Epidermal melanocyte (primary cell): ENCODE results near the gene ZNF768.

Source experiments
- DNase-seq: peaks from one replicate; pipeline ENCODE4 v3.0.0; 2011; ENCODE audit warnings: low spot score; ENCODE audit not compliant: insufficient read length

ZNF768 gene

DNA sequence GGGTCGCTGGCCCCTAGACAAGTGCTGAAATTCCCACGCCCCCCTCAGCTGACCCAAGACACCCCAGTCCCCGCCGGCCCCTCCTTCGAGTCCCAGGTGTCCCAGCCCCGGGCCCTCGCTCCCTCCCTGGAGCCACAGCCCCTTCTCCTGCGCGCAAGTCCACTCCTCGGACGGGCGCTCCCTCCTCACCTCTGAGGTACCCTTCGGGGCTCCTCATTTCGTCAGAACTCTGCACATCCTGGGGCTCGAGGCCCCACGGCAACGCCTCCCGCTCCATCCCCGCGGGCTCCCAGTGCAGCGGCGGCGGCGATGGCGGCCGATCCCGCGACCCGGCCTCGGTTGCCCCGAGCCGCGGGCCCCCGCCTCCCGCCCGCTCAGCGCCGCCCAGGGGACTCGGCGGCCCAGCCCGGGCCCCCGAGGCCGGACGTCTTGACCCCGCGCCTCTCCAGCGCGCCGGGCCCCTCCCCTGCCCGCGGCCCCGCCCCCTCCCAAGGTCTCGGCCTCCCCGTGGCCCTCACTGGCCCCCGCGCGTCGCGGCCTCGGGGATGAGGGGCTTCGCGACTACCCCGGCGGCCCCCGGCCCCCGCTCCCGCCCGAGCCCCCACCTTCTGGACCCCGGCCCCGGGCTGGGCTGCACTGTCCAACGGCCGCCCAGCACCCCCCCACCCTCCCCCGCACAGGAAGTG, at the start of gene ZNF768:
ZNF768 (minus strand) TSS at position 430 of the 686 bp plus-strand sequence; CDS start at position 277, 153 bp downstream.
- DNase-seq = no peak

DNA sequence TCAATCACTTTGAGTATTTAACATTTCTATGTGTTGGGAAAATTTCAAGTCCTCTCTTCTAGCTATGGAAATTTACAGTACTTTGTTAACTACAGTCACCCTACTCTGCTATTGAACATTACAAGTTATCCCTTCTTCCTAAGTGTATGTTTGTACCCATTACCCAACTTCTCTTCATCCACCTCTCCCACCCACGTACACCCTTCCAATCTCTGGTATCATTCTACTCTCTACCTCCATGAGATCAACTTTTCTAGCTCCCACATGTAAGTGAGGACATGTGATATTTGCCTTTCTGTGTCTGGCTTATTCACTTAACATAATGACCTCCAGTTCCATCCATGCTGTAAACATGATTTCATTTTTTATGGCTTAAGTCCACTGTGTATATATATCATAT, 48.3 kb upstream of the ZNF768 start:
- DNase-seq = no peak

DNA sequence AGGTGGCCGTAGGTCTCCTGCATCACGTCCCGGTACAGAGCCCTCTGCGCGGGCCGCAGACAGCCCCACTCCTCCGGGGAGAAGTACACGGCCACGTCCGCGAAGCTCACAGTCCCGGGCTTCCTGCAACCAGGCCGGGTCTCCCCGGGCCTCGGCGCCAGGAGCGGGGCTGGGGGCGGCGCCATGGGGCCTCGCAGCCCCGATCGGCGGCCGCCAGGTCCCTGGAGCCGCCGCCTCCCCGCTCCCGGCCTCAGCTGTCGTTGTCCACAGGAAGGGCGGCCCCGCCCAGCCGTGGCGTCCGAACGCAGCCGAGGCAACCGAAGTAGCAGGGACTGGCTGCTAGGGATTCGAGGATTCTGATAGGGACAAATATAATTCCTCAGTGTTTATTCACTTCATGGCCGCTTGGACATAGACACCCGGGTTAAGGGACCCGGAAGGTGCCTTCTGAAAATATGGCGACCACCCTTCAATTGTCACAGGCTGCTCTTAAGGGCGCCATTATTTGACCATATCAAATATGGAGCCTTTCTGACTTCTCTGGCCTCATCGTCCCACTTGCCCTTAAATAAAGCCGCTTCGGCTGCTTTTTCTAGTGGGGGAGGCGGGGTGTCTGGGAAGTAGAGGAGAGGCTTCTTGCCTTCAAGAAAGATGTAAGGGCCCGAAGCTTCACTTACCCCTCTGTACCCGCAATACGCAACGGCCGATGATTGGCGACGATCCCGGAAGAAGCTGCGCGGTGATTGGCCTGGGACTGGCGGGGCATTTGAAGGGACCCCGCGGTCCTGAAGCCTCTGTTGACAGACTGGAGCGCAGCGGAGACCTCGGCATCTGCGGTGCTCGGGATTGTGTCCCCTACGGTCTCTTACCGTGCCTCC, 45.3 kb upstream of the ZNF768 start, which contains the start of gene ZNF688:
ZNF688 (minus strand) TSS at position 270 of the 878 bp plus-strand sequence; CDS start at position 185, 85 bp downstream.
- DNase-seq = peak; percentile 98

DNA sequence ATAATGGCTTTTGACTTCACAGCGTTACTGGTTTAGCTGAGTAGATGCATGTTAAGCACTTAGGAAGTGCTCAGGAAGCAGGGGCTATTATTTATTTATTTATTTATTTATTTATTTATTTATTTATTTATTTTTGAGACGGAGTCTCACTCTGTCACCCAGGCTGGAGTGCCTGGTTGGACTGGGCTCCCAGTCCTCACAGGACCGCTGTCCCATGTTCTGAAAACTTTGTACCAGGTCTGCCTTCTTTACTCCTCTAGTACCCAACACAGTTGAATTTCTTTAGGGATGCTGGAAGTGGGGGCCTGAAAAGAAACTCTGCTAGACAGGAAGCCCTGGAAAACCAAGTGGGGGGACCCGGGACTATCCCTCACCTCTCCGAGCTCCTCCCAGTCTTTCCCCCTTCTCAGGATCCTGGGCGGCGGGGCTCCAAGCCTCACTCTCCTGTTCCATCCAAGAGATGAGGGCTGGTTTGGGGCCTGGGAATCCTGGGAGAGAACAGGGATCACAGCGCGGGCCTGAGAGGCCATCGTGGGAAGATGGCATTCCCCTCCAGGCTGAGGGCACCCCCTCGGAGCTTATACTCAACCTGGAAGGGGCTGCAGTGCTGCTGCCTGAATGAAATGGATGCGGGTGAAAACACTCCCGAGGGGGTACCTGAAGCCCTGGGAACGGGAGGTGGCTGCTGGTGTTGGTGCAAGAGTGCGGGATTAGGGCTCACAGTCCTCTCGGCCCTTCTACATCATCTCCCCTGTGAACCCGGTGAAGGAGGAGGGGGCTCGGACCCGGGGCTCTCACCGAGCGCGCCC, 44.5 kb upstream of the ZNF768 start:
- no peak for DNase-seq

DNA sequence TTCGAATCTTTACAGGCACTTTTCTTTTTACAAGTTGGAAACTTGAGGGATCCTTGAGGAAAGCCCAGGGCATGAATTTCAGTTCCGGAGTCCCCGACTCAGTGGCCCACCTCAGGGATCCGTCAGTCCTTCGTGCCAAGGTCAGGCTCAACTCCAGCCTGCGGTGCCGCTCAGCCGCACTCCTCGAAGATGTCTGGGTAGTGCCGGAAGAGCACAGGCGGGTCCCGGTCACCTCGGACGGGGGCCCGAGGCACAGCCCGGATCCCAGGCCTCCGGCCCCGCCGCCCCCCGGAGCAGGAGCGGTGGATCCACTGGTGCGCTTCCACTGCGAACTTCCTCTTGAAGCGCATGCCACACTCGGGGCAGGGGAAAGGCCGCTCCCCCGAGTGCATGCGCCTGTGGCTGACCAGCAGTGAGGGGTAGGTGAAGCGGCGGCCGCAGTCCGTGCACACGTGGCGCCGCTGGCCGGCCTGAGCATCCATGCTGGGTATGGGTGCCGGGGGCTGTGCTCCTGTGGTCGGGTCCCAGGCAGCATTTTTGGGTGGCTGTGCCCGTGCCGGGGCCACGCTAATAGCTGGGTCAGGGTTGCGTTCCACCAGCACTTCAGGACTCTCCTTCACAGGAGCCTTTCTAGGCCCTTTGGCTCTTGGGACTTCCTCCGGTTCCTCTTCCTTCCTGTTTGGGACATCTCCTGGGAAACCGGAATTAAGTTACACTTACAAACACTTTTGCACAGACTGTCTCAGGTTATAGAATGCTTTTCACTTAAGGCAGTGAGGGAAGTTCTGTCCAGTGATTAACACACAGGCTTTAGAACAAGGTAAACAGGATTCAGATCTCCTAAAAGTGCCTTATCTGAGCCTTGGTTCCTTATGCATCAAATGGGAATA, 43.6 kb upstream of the ZNF768 start:
- DNase-seq = no peak

DNA sequence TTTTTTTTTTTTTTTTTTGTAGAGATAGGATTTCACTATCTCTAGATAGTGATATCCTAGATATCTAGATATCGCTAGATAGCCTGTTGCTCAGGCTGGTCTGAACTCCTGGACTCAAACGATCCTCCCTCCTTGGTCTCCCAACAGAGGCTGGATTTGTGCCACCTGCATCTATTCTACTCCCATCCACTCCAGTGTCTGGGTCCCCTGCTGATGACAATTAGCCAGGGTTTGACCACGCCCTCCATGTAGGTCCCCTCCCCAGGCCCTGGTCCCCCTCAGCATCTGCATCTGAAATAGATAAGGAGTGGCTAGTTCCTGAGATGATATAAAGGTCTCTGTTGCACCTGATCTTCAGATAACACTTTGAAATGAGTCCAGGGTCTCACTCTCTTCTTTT, 42.9 kb upstream of the ZNF768 start:
- no peak for DNase-seq

GRCh38 chr16:30567991-30568638, 41.7 kb upstream of the ZNF768 start:
- peak; percentile 59 for DNase-seq

DNA sequence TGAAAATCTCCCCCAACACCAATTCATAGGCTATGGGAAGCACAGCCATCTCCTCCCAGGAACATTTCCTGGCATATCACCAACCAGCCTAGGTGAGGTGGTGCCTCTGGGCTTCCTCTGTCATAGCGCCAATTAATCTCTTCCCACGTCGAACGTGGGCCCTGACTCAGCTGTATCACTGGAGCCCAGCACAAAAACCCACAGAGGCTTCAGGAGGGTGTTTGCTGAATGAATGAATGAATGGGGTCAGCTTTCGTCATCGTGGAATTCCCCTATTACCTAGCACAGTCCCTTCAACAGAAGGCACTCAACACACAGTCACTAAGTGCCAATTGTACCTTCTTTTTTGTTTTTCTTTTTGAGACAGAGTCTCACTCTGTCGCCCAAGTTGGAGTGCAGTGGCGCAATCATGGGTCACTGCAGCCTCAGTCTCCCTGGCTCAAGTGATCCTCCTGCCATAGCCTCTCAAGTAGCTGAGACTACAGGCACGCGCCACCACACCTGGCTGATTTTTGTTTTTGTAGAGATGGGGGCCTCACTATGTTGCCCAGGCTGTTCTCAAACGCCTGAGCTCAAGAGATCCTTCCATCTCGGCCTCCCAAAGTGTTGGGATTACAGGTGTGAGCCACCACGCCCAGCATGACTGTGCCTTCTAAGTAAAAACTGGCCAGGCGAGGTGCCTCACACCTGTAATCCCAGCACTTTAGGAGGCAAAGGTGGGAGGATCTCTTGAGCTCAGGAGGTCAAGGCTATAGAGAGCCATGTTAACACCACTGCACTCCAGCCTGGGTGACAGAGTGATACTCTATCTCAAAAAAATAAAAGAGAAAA, 41.0 kb upstream of the ZNF768 start:
- no peak for DNase-seq

DNA sequence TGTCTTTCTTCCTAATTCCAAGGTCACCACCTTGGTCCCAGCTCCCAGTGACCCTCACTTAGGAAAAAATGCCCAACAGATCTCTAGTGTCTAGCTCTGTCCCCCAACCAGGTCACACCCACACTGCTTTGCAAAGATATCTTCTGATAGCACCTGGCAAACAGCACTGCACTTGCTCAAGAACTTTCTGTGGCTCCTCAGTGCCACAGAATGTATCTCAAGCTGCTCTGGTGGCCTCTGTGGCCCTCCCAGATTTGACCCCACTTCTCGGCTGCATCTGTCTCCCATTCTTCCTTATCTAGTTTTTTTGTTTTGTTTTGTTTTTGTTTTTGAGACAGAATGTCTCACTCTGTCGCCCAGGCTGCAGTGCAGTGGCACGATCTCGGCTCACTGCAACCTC, 40.2 kb upstream of the ZNF768 start:
- no peak for DNase-seq

DNA sequence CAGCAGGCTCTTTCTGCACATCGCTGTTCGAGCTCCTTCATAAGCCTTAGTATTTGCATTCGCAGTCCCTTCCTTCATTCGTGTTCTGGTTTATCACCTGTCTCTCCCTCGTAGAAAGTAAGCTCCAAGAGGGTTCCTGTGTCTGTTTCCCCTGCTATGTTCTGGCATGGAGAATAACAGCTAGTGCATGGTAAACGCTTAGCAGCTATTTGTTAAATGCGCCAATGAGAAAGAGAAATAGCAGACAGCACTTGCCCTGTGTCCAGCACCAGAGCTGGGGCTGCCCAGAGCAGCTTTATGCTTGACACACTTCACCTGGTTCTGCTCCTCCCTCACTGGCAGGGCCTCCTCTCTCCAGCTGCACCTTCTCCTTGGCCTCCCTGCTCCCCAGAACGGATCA, 39.6 kb upstream of the ZNF768 start:
- no peak for DNase-seq

DNA sequence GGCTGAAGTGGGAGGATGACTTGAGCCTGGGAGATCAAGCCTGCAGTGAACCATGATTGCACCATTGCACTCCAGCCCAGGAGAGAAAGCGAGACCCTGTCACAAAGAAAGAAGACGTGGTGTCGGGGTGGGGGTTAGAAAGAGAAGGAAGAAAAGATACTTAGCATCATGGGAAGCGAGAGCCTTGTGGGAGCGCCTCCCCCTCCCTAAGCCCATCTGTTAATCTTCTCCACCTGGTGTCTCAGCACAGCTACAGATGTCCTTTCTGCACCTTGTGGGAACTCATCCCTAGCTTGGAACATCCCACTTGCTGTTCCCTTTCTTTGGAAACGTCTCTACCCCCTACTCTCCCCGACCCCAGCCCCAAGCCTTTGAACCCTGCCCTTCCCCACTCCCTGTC, 39.2 kb upstream of the ZNF768 start:
- DNase-seq = no peak

GRCh38 chr16:30562021-30562420, 35.7 kb upstream of the ZNF768 start:
- no peak for DNase-seq

GRCh38 chr16:30561089-30561816, 34.9 kb upstream of the ZNF768 start:
- DNase-seq = no peak

DNA sequence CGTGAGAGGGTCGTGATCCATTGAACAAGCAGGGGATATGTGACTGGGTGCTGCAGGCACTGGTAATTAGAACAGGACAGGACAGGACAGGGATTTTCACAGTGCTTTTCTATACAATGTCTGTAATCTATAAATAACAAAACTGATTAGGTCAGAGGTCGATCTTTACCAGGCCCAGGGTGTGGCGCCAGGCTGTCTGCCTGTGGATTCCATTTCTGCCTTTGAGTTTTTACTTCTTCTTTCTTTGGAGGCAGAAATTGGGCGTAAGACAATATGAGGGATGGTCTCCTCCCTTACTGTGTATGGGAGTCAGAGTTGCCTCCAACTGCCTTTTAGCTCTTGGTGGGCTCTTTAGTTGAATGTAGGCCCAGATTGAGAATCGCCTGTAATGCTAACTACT, 33.3 kb upstream of the ZNF768 start:
- DNase-seq = no peak

DNA sequence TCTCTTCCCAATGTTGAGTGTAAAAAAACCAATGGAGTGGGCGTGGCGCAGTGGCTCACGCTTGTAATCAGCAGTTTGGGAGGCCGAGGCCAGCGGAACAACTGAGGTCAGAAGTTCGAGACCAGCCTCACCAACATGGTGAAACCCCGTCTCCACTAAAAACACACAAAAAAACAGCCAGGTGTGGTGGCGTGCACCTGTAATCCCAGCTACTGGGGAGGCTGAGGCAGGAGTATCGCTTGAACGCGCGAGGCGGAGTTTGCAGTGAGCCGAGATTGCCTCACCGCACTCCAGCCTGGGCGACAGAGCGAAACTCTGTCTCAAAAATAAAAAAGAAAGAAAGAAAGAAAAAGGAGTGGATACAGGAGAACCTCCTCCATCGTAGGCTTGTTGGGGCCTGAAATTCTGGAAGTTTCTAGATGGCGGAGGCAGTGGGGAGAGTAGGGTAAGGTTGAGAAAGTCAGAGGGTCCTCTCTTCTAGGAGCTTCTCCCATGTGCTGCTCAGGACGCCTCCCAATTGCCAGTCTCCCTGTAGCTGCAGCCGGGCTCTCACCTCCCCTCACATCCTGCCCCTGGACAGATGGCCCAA, 32.5 kb upstream of the ZNF768 start:
- DNase-seq = no peak

- peak; percentile 95 for DNase-seq
Observed at GRCh38 chr16:30557957-30558788, 31.8 kb upstream of the ZNF768 start, which contains the start of gene ZNF764. ZNF764 (minus strand) TSS chr16:30558374; CDS start chr16:30558182, 192 bp downstream.

GRCh38 chr16:30557707-30557956, 31.3 kb upstream of the ZNF768 start:
- no peak for DNase-seq

GRCh38 chr16:30556125-30556473, 29.7 kb upstream of the ZNF768 start:
- DNase-seq = no peak
